ENCODE measurements around the gene TPK1.
"Not testable (repeated sequence)": the region's sequence is repeated elsewhere in the genome, so short reads cannot be mapped to it uniquely, and the experiment has no call there.

The TPK1 gene

DNA sequence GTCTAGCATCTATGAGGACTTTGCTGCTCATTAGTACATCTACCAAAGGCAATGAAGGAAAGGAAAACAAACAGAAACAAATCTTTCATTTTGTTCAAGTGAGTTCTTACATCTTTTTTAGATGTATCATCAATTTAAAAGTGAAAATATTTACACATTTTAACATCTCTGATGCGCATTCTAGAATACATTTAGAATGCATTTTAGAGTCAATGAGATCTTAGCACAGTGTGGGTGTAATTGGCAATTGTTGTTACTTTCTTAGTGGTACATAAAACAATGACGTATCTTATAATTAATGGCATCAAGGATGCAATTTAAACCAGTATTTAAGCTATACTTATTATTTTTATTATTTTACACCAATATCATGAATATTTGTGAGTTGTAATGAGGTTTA, 51.4 kb downstream of the TPK1 start:
- no peaks in the 10 kb centered on the region for H4K20me1 ChIP-seq
- no peaks in the 10 kb centered on the region for H3K9me3 ChIP-seq
- TF ChIP-seq Cebpa-rat (IDR thresholded peaks at IDR 0.05): no peak
- H3K4me3 ChIP-seq: no peak overlapping the region
- H3K27ac ChIP-seq: no peak overlapping the region
- no peaks in the 10 kb centered on the region for H3K27me3 ChIP-seq
- no peaks in the 10 kb centered on the region for H3K36me3 ChIP-seq
- H3K9ac ChIP-seq: no peak overlapping the region
- no peak overlapping the region for H3K4me2 ChIP-seq
- H3K4me1 ChIP-seq: no peaks in the 10 kb centered on the region

DNA sequence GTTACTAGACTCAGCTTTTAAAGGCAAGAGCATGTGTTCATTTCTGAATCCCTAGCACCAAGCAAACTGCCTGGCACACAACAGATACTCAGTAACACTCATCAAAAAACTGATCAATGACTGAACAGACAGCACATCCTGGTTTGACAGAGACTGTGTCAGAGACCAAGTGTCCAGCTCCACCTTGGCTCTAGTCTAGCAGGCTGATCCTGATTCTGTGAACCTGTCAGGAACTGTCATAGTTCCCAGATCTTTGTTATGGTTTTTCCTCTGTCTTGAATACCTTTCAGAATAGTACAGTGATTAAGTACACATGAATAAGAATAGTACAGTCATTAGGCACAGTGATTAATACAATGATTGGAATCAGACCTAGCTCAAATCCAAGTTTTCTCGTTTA, 53.0 kb downstream of the TPK1 start:
- H3K9ac ChIP-seq: no peak overlapping the region
- no peaks in the 10 kb centered on the region for H3K4me1 ChIP-seq
- H3K27me3 ChIP-seq: no peaks in the 10 kb centered on the region
- H3K4me3 ChIP-seq: no peak overlapping the region
- TF ChIP-seq Cebpa-rat (IDR thresholded peaks at IDR 0.05): no peak
- H4K20me1 ChIP-seq: no peaks in the 10 kb centered on the region
- no peaks in the 10 kb centered on the region for H3K9me3 ChIP-seq
- no peak overlapping the region for H3K4me2 ChIP-seq
- H3K36me3 ChIP-seq: no peaks in the 10 kb centered on the region
- H3K27ac ChIP-seq: no peak overlapping the region

DNA sequence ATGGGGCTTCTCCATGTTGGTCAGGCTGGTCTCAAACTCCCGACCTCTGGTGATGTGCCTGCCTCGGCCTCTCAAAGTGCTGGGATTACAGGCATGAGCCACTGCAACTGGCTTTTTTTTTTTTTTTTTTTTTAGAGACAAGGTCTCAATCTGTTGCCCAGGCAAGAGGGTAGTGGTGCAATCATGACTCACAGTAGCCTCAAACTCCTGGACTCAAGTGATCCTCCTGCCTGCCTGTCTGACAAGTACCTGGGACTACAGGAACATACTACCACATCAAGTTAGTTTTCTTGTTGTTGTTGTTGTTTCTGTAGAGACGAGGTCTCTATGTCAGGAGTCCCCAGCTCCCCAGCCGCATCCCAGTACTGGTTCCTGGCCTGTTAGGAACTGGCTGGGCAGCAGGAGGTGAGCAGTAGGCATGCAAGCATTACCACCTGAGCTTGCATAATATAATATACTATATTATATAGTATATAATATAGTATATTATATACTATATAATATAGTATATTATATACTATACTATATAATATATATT, 55.7 kb downstream of the TPK1 start:
- Histone ChIP-seq H4K20me1 (no peaks in the 10 kb centered on the region), H3K4me2 (no peak overlapping the region), H3K9me3 (no peaks in the 10 kb centered on the region), H3K27me3 (no peaks in the 10 kb centered on the region), H3K27ac (no peak overlapping the region), H3K4me3 (no peak overlapping the region), H3K4me1 (no peaks in the 10 kb centered on the region), H3K36me3 (no peaks in the 10 kb centered on the region), H3K9ac (no peak overlapping the region)
- TF ChIP-seq Cebpa-rat (IDR thresholded peaks at IDR 0.05): no peak

DNA sequence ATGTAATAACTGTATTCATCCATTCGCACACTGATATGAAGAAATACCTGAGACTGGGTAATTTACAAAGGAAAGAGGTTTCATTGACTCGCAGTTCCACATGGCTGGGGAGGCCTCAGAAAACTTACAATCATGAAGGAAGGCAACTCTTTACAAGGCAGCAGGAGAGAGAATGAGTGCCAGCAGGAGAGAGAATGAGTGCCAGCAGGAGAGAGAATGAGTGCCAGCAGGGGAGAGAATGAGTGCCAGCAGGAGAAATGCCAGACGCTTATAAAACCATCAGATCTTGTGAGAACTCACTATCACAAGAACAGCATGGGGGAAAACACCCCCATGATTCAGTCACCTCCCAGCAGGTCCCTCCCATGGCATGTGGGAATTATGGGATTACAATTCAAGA, 58.0 kb downstream of the TPK1 start:
- not testable (repeated sequence) for H3K4me3 ChIP-seq, H4K20me1 ChIP-seq, H3K9ac ChIP-seq, H3K27me3 ChIP-seq, H3K4me2 ChIP-seq, H3K4me1 ChIP-seq, H3K27ac ChIP-seq, H3K36me3 ChIP-seq, H3K9me3 ChIP-seq

DNA sequence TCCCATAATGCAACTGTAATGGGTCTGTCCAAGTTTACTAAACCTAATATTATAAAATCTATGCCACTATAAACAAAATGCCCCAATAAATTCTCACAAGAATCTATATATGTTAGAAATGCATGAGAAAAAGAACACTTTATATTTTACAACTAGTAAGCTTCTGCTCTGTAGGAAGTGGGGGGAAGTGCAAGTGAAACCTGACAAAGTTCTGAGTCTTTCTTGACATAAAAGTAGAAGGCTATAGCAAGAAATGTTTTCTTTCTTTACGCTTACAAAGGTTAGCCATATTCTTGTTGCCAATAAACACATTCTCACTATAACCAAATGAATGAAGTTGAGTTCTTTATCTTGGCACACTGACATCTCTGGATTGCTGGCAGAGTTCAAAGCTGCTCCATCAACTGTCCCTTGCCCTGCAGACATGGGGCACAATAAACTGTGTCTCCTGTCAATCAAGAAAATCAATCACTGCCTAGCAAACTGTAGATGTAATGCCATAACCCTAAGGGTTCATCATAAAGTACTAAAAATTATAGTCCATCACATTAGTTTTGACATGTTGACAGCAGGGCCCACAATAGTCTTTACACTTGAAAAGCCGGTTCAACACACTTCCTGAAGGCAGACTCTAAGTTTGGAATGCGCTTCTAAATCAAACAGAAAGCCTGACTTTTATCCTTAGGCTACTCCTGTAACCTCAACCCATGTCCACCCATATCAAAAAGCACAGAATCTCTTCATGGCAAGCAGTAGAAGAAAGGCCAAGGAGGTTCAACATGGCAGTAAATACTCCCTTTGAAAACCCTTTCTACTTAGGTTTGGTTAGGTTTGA, 58.6 kb downstream of the TPK1 start:
- no peak overlapping the region for H3K4me3 ChIP-seq
- H3K9ac ChIP-seq: no peak overlapping the region
- H3K4me2 ChIP-seq: no peak overlapping the region
- H3K36me3 ChIP-seq: no peaks in the 10 kb centered on the region
- H3K27ac ChIP-seq: no peak overlapping the region
- no peaks in the 10 kb centered on the region for H3K4me1 ChIP-seq
- no peaks in the 10 kb centered on the region for H3K27me3 ChIP-seq
- no peaks in the 10 kb centered on the region for H4K20me1 ChIP-seq
- TF ChIP-seq Cebpa-rat (IDR thresholded peaks at IDR 0.05): no peak
- H3K9me3 ChIP-seq: no peaks in the 10 kb centered on the region

DNA sequence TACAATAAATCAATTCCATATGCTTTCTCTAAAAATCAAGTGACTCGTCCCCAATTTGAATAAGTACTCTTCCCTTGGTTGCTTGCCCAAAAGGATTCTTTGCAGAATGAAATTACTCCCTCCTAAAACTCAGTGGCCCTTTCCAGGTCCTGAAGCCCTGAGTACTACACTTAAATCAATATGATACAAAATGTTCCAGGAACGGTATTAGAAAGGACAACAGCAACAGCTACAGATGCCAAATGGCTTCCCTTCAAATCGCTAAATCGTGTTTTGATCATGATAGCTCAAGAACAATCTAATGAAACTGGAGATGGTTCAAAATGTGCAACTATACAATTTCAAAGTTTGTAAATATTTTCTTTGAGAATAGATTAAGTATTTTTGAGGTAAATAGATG, 59.4 kb downstream of the TPK1 start:
- Histone ChIP-seq H3K27me3 (no peaks in the 10 kb centered on the region), H3K27ac (no peak overlapping the region), H3K9me3 (no peaks in the 10 kb centered on the region), H3K4me1 (no peaks in the 10 kb centered on the region), H3K9ac (no peak overlapping the region), H3K4me2 (no peak overlapping the region), H3K4me3 (no peak overlapping the region), H3K36me3 (no peaks in the 10 kb centered on the region), H4K20me1 (no peaks in the 10 kb centered on the region)
- TF ChIP-seq Cebpa-rat (IDR thresholded peaks at IDR 0.05): no peak

DNA sequence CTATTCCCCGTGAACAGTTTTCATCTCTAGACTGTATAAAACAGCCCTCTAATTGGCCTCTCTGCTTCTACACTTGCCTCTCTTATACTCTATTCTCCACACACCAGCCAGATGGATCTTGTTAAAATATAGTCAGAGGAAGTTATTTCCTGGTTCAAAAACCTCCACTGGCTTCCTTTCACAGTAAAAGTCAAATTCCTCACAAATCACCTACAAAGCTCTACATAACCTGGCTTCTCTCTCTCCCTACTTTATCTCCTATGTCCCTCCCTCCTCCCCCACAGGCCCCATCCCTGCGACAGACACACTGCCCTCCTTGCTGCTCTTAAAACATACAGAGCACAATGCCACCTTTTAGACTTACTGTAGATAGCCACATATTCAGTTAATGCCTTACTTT, 60.1 kb downstream of the TPK1 start:
- Histone ChIP-seq H3K9ac (no peak overlapping the region), H4K20me1 (no peaks in the 10 kb centered on the region), H3K9me3 (no peaks in the 10 kb centered on the region), H3K36me3 (no peaks in the 10 kb centered on the region), H3K4me2 (no peak overlapping the region), H3K4me3 (no peak overlapping the region), H3K4me1 (no peaks in the 10 kb centered on the region), H3K27ac (no peak overlapping the region), H3K27me3 (no peaks in the 10 kb centered on the region)
- TF ChIP-seq Cebpa-rat (IDR thresholded peaks at IDR 0.05): no peak

DNA sequence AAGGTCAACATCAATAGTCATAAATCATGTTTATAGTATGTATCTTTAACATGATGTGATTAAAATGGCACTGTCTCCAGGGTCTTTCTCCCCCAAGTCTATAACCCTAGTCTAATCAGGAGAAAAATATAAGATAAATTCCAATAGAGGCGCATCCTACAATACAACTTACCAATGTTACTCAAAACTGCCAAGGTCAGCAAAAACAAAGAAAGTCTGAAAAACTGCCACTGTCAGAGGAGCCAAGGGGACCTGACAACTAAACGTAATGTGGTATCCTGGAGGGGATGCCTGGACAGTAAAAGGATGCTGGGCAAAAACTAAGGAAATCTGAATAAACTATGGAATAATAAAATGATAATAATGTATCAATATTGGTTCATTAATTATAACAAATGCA, 63.9 kb downstream of the TPK1 start:
- no peaks in the 10 kb centered on the region for H4K20me1 ChIP-seq
- H3K27ac ChIP-seq: no peak overlapping the region
- H3K4me3 ChIP-seq: no peak overlapping the region
- no peaks in the 10 kb centered on the region for H3K4me1 ChIP-seq
- no peaks in the 10 kb centered on the region for H3K9me3 ChIP-seq
- H3K36me3 ChIP-seq: no peaks in the 10 kb centered on the region
- H3K27me3 ChIP-seq: no peaks in the 10 kb centered on the region
- H3K4me2 ChIP-seq: no peak overlapping the region
- TF ChIP-seq Cebpa-rat (IDR thresholded peaks at IDR 0.05): no peak
- no peak overlapping the region for H3K9ac ChIP-seq

DNA sequence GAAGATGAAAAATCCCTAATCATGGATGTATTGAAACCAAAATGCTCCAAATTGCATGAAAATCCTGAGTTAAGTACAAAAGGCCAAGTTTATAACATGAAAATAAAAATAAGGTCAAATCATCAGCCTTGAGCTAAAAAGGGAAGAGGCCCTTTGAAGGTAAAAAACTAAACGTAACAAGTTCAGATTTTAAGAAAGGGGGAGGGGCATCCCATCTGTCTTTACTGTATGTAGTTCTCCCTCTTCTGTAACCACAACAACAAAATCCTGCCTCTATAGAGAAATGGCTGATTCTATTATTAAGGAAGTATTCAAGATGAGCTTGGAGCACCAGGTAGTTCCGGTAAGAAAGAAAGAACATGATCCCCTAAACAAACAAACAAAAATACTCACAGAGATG, 64.7 kb downstream of the TPK1 start:
- H3K9ac ChIP-seq: no peak overlapping the region
- no peak overlapping the region for H3K4me2 ChIP-seq
- H3K9me3 ChIP-seq: no peaks in the 10 kb centered on the region
- H3K4me1 ChIP-seq: no peaks in the 10 kb centered on the region
- H3K4me3 ChIP-seq: no peak overlapping the region
- H3K36me3 ChIP-seq: no peaks in the 10 kb centered on the region
- H3K27ac ChIP-seq: no peak overlapping the region
- H3K27me3 ChIP-seq: no peaks in the 10 kb centered on the region
- H4K20me1 ChIP-seq: no peaks in the 10 kb centered on the region
- TF ChIP-seq Cebpa-rat (IDR thresholded peaks at IDR 0.05): no peak

DNA sequence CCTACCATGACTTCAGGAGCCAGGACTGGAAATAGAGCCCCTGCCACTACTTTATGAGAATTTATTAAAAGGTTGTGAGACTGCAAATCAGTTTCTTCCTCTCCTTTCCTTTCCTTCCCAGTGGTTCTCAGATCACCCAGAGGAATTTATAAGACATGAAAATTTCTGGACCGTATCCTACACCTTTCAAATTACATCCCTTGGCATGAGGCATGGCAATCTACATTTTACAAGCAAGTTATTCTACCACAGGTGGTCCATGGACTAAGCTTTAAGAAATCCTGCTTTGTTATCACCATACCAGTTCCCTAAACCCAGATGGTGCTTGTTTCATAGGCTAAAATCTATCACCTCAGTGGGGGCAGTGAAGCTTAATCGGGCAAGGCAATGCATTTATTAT, 66.5 kb downstream of the TPK1 start:
- no peak for TF ChIP-seq Cebpa-rat (IDR thresholded peaks at IDR 0.05)
- no peak overlapping the region for H3K4me2 ChIP-seq
- no peaks in the 10 kb centered on the region for H3K9me3 ChIP-seq
- H3K27ac ChIP-seq: no peak overlapping the region
- H4K20me1 ChIP-seq: no peaks in the 10 kb centered on the region
- no peaks in the 10 kb centered on the region for H3K36me3 ChIP-seq
- no peaks in the 10 kb centered on the region for H3K27me3 ChIP-seq
- no peaks in the 10 kb centered on the region for H3K4me1 ChIP-seq
- no peak overlapping the region for H3K9ac ChIP-seq
- H3K4me3 ChIP-seq: no peak overlapping the region

DNA sequence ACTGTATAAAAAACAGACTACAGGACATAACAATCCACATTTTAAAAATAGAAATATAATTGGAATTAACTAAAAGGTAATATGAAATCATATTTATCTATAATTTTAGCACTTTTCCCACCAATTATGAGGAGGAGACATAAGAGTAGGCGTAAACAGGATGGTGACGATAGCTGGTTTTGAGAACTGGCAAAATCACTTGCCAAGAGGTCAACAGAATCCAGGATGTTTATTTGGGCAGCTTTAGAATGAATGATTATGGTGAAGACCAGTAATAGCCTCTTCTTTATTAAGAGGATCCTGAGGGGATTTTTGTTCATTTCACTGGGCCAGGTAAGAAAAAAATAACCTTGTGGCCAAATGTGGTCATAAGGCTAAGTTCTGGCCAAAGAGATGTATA, 67.2 kb downstream of the TPK1 start:
- Histone ChIP-seq H3K4me3 (no peak overlapping the region), H3K4me2 (no peak overlapping the region), H3K27ac (no peak overlapping the region), H4K20me1 (no peaks in the 10 kb centered on the region), H3K4me1 (no peaks in the 10 kb centered on the region), H3K9me3 (no peaks in the 10 kb centered on the region), H3K27me3 (no peaks in the 10 kb centered on the region), H3K9ac (no peak overlapping the region), H3K36me3 (no peaks in the 10 kb centered on the region)
- no peak for TF ChIP-seq Cebpa-rat (IDR thresholded peaks at IDR 0.05)

All from BLaER1 (cell line).